IMR-90 (cell line): ENCODE data around the gene PLD6. TPM values are rescaled to one million over a fixed set of nuclear protein-coding genes. Genes with fewer than 3 reads are reported as not detected.

Experiments
- ATAC-seq: fragments of 200-7000 bp; cut with Tn5 transposase; 2 replicates; pipeline ENCODE4 v1.9.1; 2020; ENCODE audit warnings: low read depth, mild to moderate bottlenecking, moderate library complexity
- BruUV-seq: library from RNA; stranded (reverse); fragments of 400-500 nt; replicated peaks from 2 replicates; lab custom pipeline; 2021; lab: Mats Ljungman, UMichigan
- CTCF ChIA-PET: fragments of 300-600 bp; formaldehyde crosslinking; extraction: SDS; loops from one replicate; lab custom pipeline; 2021; ENCODE audit warnings: antibody characterized with exemption; lab: Yijun Ruan, JAX
- POLR2A ChIA-PET: fragments of 300-600 bp; sonication (Branson Sonifier 250); formaldehyde crosslinking; loops from one replicate; lab custom pipeline; 2022; ENCODE audit warnings: antibody characterized with exemption; ENCODE audit not compliant: unreplicated experiment; lab: Charles Lee
- DNase-seq: peaks from one replicate; pipeline ENCODE4 v3.0.0; 2013
- H2AFZ ChIP-seq: replicated peaks from 2 replicates; pipeline ENCODE3; 2013; ENCODE audit warnings: low read length, mild to moderate bottlenecking; ENCODE audit not compliant: poor library complexity
- H2AK5ac ChIP-seq: 2 replicates; pipeline ENCODE4 v1.6.1; 2013; ENCODE audit warnings: low read depth, low read length, inconsistent platforms
- H2AK9ac ChIP-seq: replicated peaks from 2 replicates; pipeline ENCODE3; 2013; ENCODE audit warnings: mild to moderate bottlenecking, low read depth, low read length, moderate library complexity; ENCODE audit not compliant: poor library complexity
- H2BK120ac ChIP-seq: 2 replicates; pipeline ENCODE4 v1.6.1; 2013; ENCODE audit warnings: low read depth, low read length, inconsistent platforms
- H2BK15ac ChIP-seq: 3 replicates; pipeline ENCODE4 v1.6.1; 2013; ENCODE audit warnings: low read depth, low read length, inconsistent platforms
- H2BK20ac ChIP-seq: 2 replicates; pipeline ENCODE4 v1.6.1; 2013; ENCODE audit warnings: low read depth, mild to moderate bottlenecking, inconsistent platforms, low read length, moderate library complexity
- H2BK5ac ChIP-seq: 2 replicates; pipeline ENCODE4 v1.6.1; 2013; ENCODE audit warnings: mild to moderate bottlenecking, low read depth, low read length, inconsistent platforms; ENCODE audit not compliant: poor library complexity, severe bottlenecking
- H3K14ac ChIP-seq: replicated peaks from 2 replicates; pipeline ENCODE4 v1.6.1; 2013; ENCODE audit warnings: low read depth, low read length, inconsistent platforms
- H3K18ac ChIP-seq: 2 replicates; pipeline ENCODE4 v1.6.1; 2013; ENCODE audit warnings: low read depth, low read length, control low read depth
- H3K23ac ChIP-seq: 2 replicates; pipeline ENCODE4 v1.6.1; 2013; ENCODE audit warnings: low read depth, low read length, inconsistent platforms
- H3K27ac ChIP-seq: 2 replicates; pipeline ENCODE4 v1.5.1; 2013; ENCODE audit warnings: mild to moderate bottlenecking, control low read depth, low read length; ENCODE audit not compliant: insufficient read depth
- H3K27me3 ChIP-seq: 2 replicates; pipeline ENCODE4 v1.6.1; 2013; ENCODE audit warnings: low read length; ENCODE audit not compliant: control insufficient read depth, insufficient read depth
- H3K36me3 ChIP-seq: 2 replicates; pipeline ENCODE4 v1.6.1; 2013; ENCODE audit warnings: low read length, mixed read lengths; ENCODE audit not compliant: control insufficient read depth, insufficient read depth
- H3K4ac ChIP-seq: 2 replicates; pipeline ENCODE4 v1.6.1; 2013; ENCODE audit warnings: low read depth, low read length, inconsistent platforms
- H3K4me1 ChIP-seq: 2 replicates; pipeline ENCODE4 v1.6.1; 2013; ENCODE audit warnings: low read length, mixed read lengths; ENCODE audit not compliant: control insufficient read depth, insufficient read depth
- H3K4me2 ChIP-seq: 2 replicates; pipeline ENCODE4 v1.6.1; 2013; ENCODE audit warnings: low read depth, mild to moderate bottlenecking, control low read depth, low read length, moderate library complexity
- H3K4me3 ChIP-seq: 2 replicates; pipeline ENCODE4 v1.5.1; 2013; ENCODE audit warnings: low read depth, mild to moderate bottlenecking, control low read depth, low read length, moderate library complexity; ENCODE audit not compliant: insufficient read depth
- H3K56ac ChIP-seq: 2 replicates; pipeline ENCODE4 v1.6.1; 2013; ENCODE audit warnings: low read length, inconsistent platforms; ENCODE audit not compliant: insufficient read depth; ENCODE audit errors: extremely low read depth
- H3K79me1 ChIP-seq, 2 experiments: 2 replicates each; pipeline ENCODE4 v1.6.1; 2013; ENCODE audit warnings: low read length in 2 of 2, inconsistent platforms in 1 of 2, low read depth in 1 of 2
- H3K9ac ChIP-seq: 2 replicates; pipeline ENCODE4 v1.6.1; 2013; ENCODE audit warnings: low read depth, low read length, control low read depth
- H3K9me1 ChIP-seq: 2 replicates; pipeline ENCODE4 v1.6.1; 2013; ENCODE audit warnings: low read length, inconsistent platforms; ENCODE audit not compliant: insufficient read depth
- H3K9me3 ChIP-seq: 2 replicates; pipeline ENCODE4 v1.6.1; 2013; ENCODE audit warnings: low read length; ENCODE audit not compliant: control insufficient read depth, insufficient read depth
- H4K20me1 ChIP-seq: 2 replicates; pipeline ENCODE4 v1.6.1; 2013; ENCODE audit warnings: low read length, inconsistent platforms; ENCODE audit not compliant: insufficient read depth
- H4K5ac ChIP-seq: 2 replicates; pipeline ENCODE4 v1.6.1; 2013; ENCODE audit warnings: mild to moderate bottlenecking, low read depth, low read length, control low read depth
- H4K8ac ChIP-seq, 2 experiments: 2 replicates each; pipeline ENCODE4 v1.6.1; 2013; ENCODE audit warnings: low read depth in 2 of 2, low read length in 2 of 2, control low read depth in 1 of 2, inconsistent platforms in 1 of 2
- H4K91ac ChIP-seq: 2 replicates; pipeline ENCODE4 v1.6.1; 2013; ENCODE audit warnings: low read depth, low read length, inconsistent platforms; ENCODE audit not compliant: insufficient read depth
- BHLHE40 ChIP-seq: fragments of 150-350 bp; IDR thresholded peaks from 2 replicates; pipeline ENCODE4 v1.6.1; 2016; ENCODE audit warnings: mild to moderate bottlenecking, low read depth, low read length
- CTCF ChIP-seq: conservative IDR thresholded peaks from 2 replicates; pipeline ENCODE4 v1.5.1; 2012; ENCODE audit warnings: mild to moderate bottlenecking, low read depth, low read length, improper control_type of control experiment
- FOS ChIP-seq: fragments of 150-350 bp; IDR thresholded peaks from 2 replicates; pipeline ENCODE4 v1.6.1; 2016; ENCODE audit warnings: low read depth, low read length
- MAZ ChIP-seq: IDR thresholded peaks from 2 replicates; pipeline ENCODE4 v1.6.1; 2012; ENCODE audit warnings: low read depth, mild to moderate bottlenecking, low read length, improper control_type of control experiment, moderate library complexity, borderline replicate concordance
- RFX5 ChIP-seq: IDR thresholded peaks from 2 replicates; pipeline ENCODE4 v1.8.0; 2012; ENCODE audit warnings: low read depth, mild to moderate bottlenecking, low read length, moderate library complexity
- WGBS, 2 experiments: methylation state at CpG; one replicate each; pipeline versions ENCODE4 v1.1.5 to v1.1.7; 2013; ENCODE audit warnings: missing lambda C conversion rate in 2 of 2; ENCODE audit not compliant: insufficient read length in 1 of 2; ENCODE audit errors: extremely low coverage in 2 of 2; 5-methylcytosine and 5-hydroxymethylcytosine counted together
- dilution Hi-C: fragments of 300-500 bp; cut with HindIII; formaldehyde crosslinking; loops from one replicate; pipeline ENCODE4 v1.14.3; 2018; ENCODE audit warnings: low sequenced_read_pairs; ENCODE audit not compliant: unreplicated experiment
- in situ Hi-C: fragments of 300-500 bp; cut with MboI; formaldehyde crosslinking; loops from 3 replicates; pipeline ENCODE4 v1.14.3; 2019; ENCODE audit warnings: low sequenced_read_pairs, inconsistent platforms, mixed read lengths
- intact Hi-C: fragments of 100-400 bp; cut with micrococcal nuclease; formaldehyde crosslinking; loops from 2 replicates; pipeline ENCODE4 v1.10.0; 2022
- polyA plus RNA-seq, 3 experiments: library from polyadenylated mRNA; depleted of rRNA; stranded (reverse); fragments of >200 nt; gene quantifications; 2 replicates each; pipeline ENCODE4 v1.2.3, GENCODE V29; 2012; ENCODE audit warnings: low replicate concordance in 1 of 3
- total RNA-seq: library from RNA; depleted of rRNA; stranded (reverse); fragments of >200 nt; gene quantifications from 2 replicates; pipeline ENCODE4 v1.2.3, GENCODE V29; 2012
- TF ChIP-seq, protein P1 (sequence below): fragments of 150-350 bp; IDR thresholded peaks from 2 replicates; pipeline ENCODE4 v1.6.1; 2016; ENCODE audit warnings: low read depth, mild to moderate bottlenecking, low read length, moderate library complexity, borderline replicate concordance

The PLD6 gene
- total and polyA plus RNA-seq, 2 of the 4 experiments (the other 2 are of a cell fraction): 1.1 to 1.5 TPM

DNA sequence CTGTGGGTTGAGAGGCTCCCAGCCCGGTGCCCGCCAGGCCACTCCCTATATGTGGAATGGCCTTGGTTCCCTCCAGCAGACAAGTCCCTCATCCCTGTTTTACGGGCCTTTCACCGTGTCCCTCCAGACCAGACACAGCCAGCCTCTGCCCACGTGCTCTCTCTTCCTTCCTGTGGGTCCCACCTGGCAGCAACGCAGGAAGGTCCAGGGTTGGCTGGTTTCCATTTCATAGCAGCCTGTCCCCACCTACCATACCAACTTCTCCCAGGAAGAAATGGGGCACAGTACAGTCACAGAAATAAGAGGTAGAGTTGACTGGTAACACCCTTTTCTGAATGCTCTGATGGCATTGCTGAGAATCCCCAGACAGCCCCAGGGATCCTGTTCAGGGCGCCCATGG is 34.9 kb downstream of the PLD6 start:
- Histone ChIP-seq H2BK20ac (no peak overlapping the region), H4K91ac (no peak overlapping the region), H3K56ac (no peak overlapping the region), H3K9me3 (no peaks in the 10 kb centered on the region), H2BK120ac (no peak overlapping the region), H2BK5ac (no peak overlapping the region), H3K23ac (no peak overlapping the region), H3K14ac (no peak overlapping the region), H3K4me1 (no peaks in the 10 kb centered on the region), H3K4ac (no peak overlapping the region), H2AK5ac (no peak overlapping the region), H3K9me1 (peaks cover 4% of the 10 kb centered on the region; the same call in 1 of the 2 replicates), H2BK15ac (no peak overlapping the region), H3K36me3 (peaks cover 75% of the 10 kb centered on the region), H4K8ac (no peak overlapping the region), H3K4me2 (no peak overlapping the region), H3K18ac (no peak overlapping the region), H3K27ac (no peak overlapping the region), H2AFZ (no peak overlapping the region), H3K9ac (no peak overlapping the region), H3K79me1 (peaks cover 12 to 44% of the 10 kb centered on the region in 2 experiments), H4K5ac (no peak overlapping the region), H3K4me3 (no peak overlapping the region), H4K20me1 (peaks cover 5% of the 10 kb centered on the region; the same call in 1 of the 2 replicates), H2AK9ac (no peak overlapping the region), H3K27me3 (no peaks in the 10 kb centered on the region)
- no TSS peak for BruUV-seq
- ATAC-seq (no peak), DNase-seq (no peak)
- ChIA-PET POLR2A (no interaction called here), CTCF (no interaction called here)
- intact Hi-C loops: no loop called here
- in situ Hi-C loops: no loop called here
- TF ChIP-seq FOS (no peak), RFX5 (no peak), MAZ (no peak), CTCF (no peak), BHLHE40 (no peak)
- TF ChIP-seq, protein P1, sequence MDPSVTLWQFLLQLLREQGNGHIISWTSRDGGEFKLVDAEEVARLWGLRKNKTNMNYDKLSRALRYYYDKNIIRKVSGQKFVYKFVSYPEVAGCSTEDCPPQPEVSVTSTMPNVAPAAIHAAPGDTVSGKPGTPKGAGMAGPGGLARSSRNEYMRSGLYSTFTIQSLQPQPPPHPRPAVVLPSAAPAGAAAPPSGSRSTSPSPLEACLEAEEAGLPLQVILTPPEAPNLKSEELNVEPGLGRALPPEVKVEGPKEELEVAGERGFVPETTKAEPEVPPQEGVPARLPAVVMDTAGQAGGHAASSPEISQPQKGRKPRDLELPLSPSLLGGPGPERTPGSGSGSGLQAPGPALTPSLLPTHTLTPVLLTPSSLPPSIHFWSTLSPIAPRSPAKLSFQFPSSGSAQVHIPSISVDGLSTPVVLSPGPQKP: no peak
- dilution Hi-C loops: no loop called here
- WGBS, 2 experiments: no CpG with 5 or more reads among the region's 7 CpGs
